ENCODE data around the gene INCA1. TPM values are rescaled to one million over a fixed set of nuclear protein-coding genes. Genes with fewer than 3 reads are reported as not detected.

Gene INCA1
- total RNA-seq: 0.11 and 0.37 TPM in 2 replicates

GRCh38 chr17:4997302-4998026 lies at the start of gene INCA1, which contains the start of gene KIF1C:
TSS of gene INCA1 (minus strand) at chr17:4997522. CDS start at chr17:4994437, 3,085 bp downstream.
TSS of gene KIF1C (plus strand) at chr17:4997950. CDS start at chr17:5000247, 2,297 bp downstream.

GRCh38 chr17:5035315-5035714 lies 38.0 kb upstream of the INCA1 start, which contains the start of gene SLC52A1:
TSS of gene SLC52A1 (minus strand) at chr17:5035426. CDS start at chr17:5034606, 820 bp downstream.

GRCh38 chr17:4986951-4987766 lies 10.2 kb downstream of the INCA1 start, which contains the start of gene CAMTA2:
TSS of gene CAMTA2 (minus strand) at chr17:4987675. CDS start at chr17:4986222, 1,453 bp downstream.

GRCh38 chr17:4967539-4968485 lies 29.5 kb downstream of the INCA1 start, which contains the start of gene SPAG7:
TSS of gene SPAG7 (minus strand) at chr17:4967817. CDS start at chr17:4967804, 13 bp downstream.

GRCh38 chr17:4950746-4951204 lies 46.5 kb downstream of the INCA1 start, which contains the start of gene ENO3:
TSS of gene ENO3 (plus strand) at chr17:4951119. CDS start at chr17:4951830, 711 bp downstream.

GRCh38 chr17:4948166-4948930 lies 49.0 kb downstream of the INCA1 start, which contains the start of gene PFN1:
TSS of gene PFN1 (minus strand) at chr17:4948530. CDS start at chr17:4948394, 136 bp downstream.

GRCh38 chr17:4939796-4940554 lies 57.3 kb downstream of the INCA1 start, which contains the start of the genes RNF167 and SLC25A11:
TSS of gene RNF167 (plus strand) at chr17:4940268. CDS start at chr17:4940910, 642 bp downstream.
TSS of gene SLC25A11 (minus strand) at chr17:4940046. CDS start at chr17:4939910, 136 bp downstream.

Other genes starting within 250 kb of the INCA1 start
- not detected in 2 replicates for gene TM4SF5, start 225.6 kb downstream of the INCA1 start, total RNA-seq
- gene VMO1, start 211.2 kb downstream of the INCA1 start, total RNA-seq: 0.11 and 0.12 TPM in 2 replicates
- not detected in 2 replicates for gene GLTPD2, start 208.6 kb downstream of the INCA1 start, total RNA-seq
- 166 and 190 TPM in 2 replicates for gene PSMB6, start 201.4 kb downstream of the INCA1 start, total RNA-seq
- 10.5 and 16.7 TPM in 2 replicates for gene PLD2, start 190.4 kb downstream of the INCA1 start, total RNA-seq
- gene MINK1, start 164.2 kb downstream of the INCA1 start, total RNA-seq: 20.0 and 29.7 TPM in 2 replicates
- 1.5 and 8.2 TPM in 2 replicates for gene C17orf107, start 98.0 kb downstream of the INCA1 start, total RNA-seq
- gene CHRNE, start 94.4 kb downstream of the INCA1 start, total RNA-seq: 0.11 and 0.62 TPM in 2 replicates
- not detected in 2 replicates for gene GP1BA, start 65.2 kb downstream of the INCA1 start, total RNA-seq
- 59.5 and 69.3 TPM in 2 replicates for gene SLC25A11, start 57.5 kb downstream of the INCA1 start, total RNA-seq
- gene RNF167, start 57.3 kb downstream of the INCA1 start, total RNA-seq: 13.5 and 14.2 TPM in 2 replicates
- gene PFN1, start 49.0 kb downstream of the INCA1 start, total RNA-seq: 343 and 788 TPM in 2 replicates
- 1.6 and 1.8 TPM in 2 replicates for gene ENO3, start 46.4 kb downstream of the INCA1 start, total RNA-seq
- 53.1 and 59.1 TPM in 2 replicates for gene SPAG7, start 29.7 kb downstream of the INCA1 start, total RNA-seq
- 4.6 and 8.6 TPM in 2 replicates for gene CAMTA2, start 9.8 kb downstream of the INCA1 start, total RNA-seq
- gene KIF1C, start 428 bp upstream of the INCA1 start, total RNA-seq: 49.6 and 70.5 TPM in 2 replicates
- under 0.01 and 0.37 TPM in 2 replicates for gene SLC52A1, start 37.9 kb upstream of the INCA1 start, total RNA-seq
- gene ZFP3, start 80.9 kb upstream of the INCA1 start, total RNA-seq: 1.7 and 2.9 TPM in 2 replicates
- 7.0 and 7.3 TPM in 2 replicates for gene ZNF232, start 114.4 kb upstream of the INCA1 start, total RNA-seq
- under 0.01 TPM in 2 replicates for gene USP6, start 118.5 kb upstream of the INCA1 start, total RNA-seq
- gene ZNF594, start 194.3 kb upstream of the INCA1 start, total RNA-seq: 9.7 and 11.2 TPM in 2 replicates
- gene SCIMP, start 237.3 kb upstream of the INCA1 start, total RNA-seq: not detected in 2 replicates

Measured in uterine smooth muscle cell (primary cell).